ENCODE measurements around the gene ANKS1B. TPM values are rescaled to one million over a fixed set of nuclear protein-coding genes. Genes with fewer than 3 reads are reported as not detected.

Gene ANKS1B
- total RNA-seq, 1 experiment from 2014 or later = 2.4 TPM

GRCh38 chr12:99772274-99772673 is 212.5 kb downstream of the ANKS1B start:
- H3K27ac ChIP-seq = no peak overlapping the region
- H3K36me3 ChIP-seq = no peaks in the 10 kb centered on the region
- no peaks in the 10 kb centered on the region for H3K9me3 ChIP-seq (replicated peaks)
- H3K4me3 ChIP-seq = no peak overlapping the region
- no peaks in the 10 kb centered on the region for H3K4me1 ChIP-seq
- no peak for DNase-seq
- no peaks in the 10 kb centered on the region for H3K27me3 ChIP-seq

GRCh38 chr12:99771659-99772058 is 213.1 kb downstream of the ANKS1B start:
- H3K27ac ChIP-seq = no peak overlapping the region
- H3K4me3 ChIP-seq = no peak overlapping the region
- H3K27me3 ChIP-seq = no peaks in the 10 kb centered on the region
- no peak for DNase-seq
- no peaks in the 10 kb centered on the region for H3K9me3 ChIP-seq (replicated peaks)
- H3K36me3 ChIP-seq = no peaks in the 10 kb centered on the region
- no peaks in the 10 kb centered on the region for H3K4me1 ChIP-seq

- no peaks in the 10 kb centered on the region for H3K36me3 ChIP-seq
- H3K27ac ChIP-seq = no peak overlapping the region
- no peaks in the 10 kb centered on the region for H3K27me3 ChIP-seq
- no peak for DNase-seq
- no peaks in the 10 kb centered on the region for H3K9me3 ChIP-seq (replicated peaks)
- no peaks in the 10 kb centered on the region for H3K4me1 ChIP-seq
- no peak overlapping the region for H3K4me3 ChIP-seq
Observed at GRCh38 chr12:99769396-99769980, 215.2 kb downstream of the ANKS1B start.

GRCh38 chr12:99768758-99769157 is 216.0 kb downstream of the ANKS1B start:
- Histone ChIP-seq H3K27me3 (no peaks in the 10 kb centered on the region), H3K4me1 (no peaks in the 10 kb centered on the region), H3K9me3 (replicated peaks) (no peaks in the 10 kb centered on the region), H3K4me3 (no peak overlapping the region), H3K27ac (no peak overlapping the region), H3K36me3 (no peaks in the 10 kb centered on the region)
- DNase-seq = no peak

- H3K27me3 ChIP-seq = no peaks in the 10 kb centered on the region
- no peak overlapping the region for H3K4me3 ChIP-seq
- peak in 1 of 2 experiments; percentile 17 for DNase-seq
- H3K4me1 ChIP-seq = no peaks in the 10 kb centered on the region
- no peak overlapping the region for H3K27ac ChIP-seq
- H3K9me3 ChIP-seq (replicated peaks) = no peaks in the 10 kb centered on the region
- no peaks in the 10 kb centered on the region for H3K36me3 ChIP-seq
Observed at GRCh38 chr12:99767809-99768208, 216.9 kb downstream of the ANKS1B start.

GRCh38 chr12:99766408-99766807 is 218.3 kb downstream of the ANKS1B start:
- H3K27ac ChIP-seq = no peak overlapping the region
- no peak overlapping the region for H3K4me3 ChIP-seq
- no peaks in the 10 kb centered on the region for H3K36me3 ChIP-seq
- DNase-seq = no peak
- no peaks in the 10 kb centered on the region for H3K4me1 ChIP-seq
- H3K9me3 ChIP-seq (replicated peaks) = no peaks in the 10 kb centered on the region
- no peaks in the 10 kb centered on the region for H3K27me3 ChIP-seq

- Histone ChIP-seq H3K4me1 (no peaks in the 10 kb centered on the region), H3K36me3 (no peaks in the 10 kb centered on the region)
Observed at GRCh38 chr12:99765469-99766114, 219.1 kb downstream of the ANKS1B start.

GRCh38 chr12:99759444-99759843 is 225.3 kb downstream of the ANKS1B start:
- H3K4me1 ChIP-seq = no peaks in the 10 kb centered on the region
- H3K9me3 ChIP-seq (replicated peaks) = no peaks in the 10 kb centered on the region
- no peak overlapping the region for H3K27ac ChIP-seq

More at GRCh38 chr12:99765469-99766114, 219.1 kb downstream of the ANKS1B start:
- DNase-seq = no peak
- Histone ChIP-seq H3K4me3 (no peak overlapping the region), H3K27ac (no peak overlapping the region), H3K9me3 (replicated peaks) (no peaks in the 10 kb centered on the region), H3K27me3 (no peaks in the 10 kb centered on the region)

GRCh38 chr12:99758997-99759396 is 225.7 kb downstream of the ANKS1B start:
- no peaks in the 10 kb centered on the region for H3K36me3 ChIP-seq
- no peaks in the 10 kb centered on the region for H3K4me1 ChIP-seq
- H3K9me3 ChIP-seq (replicated peaks) = no peaks in the 10 kb centered on the region
- no peak overlapping the region for H3K27ac ChIP-seq
- H3K27me3 ChIP-seq = no peaks in the 10 kb centered on the region
- H3K4me3 ChIP-seq = no peak overlapping the region
- DNase-seq = no peak

More at GRCh38 chr12:99759444-99759843, 225.3 kb downstream of the ANKS1B start:
- H3K4me3 ChIP-seq = no peak overlapping the region
- H3K27me3 ChIP-seq = no peaks in the 10 kb centered on the region
- DNase-seq = no peak
- no peaks in the 10 kb centered on the region for H3K36me3 ChIP-seq

- no peaks in the 10 kb centered on the region for H3K36me3 ChIP-seq
- H3K4me1 ChIP-seq = no peaks in the 10 kb centered on the region
- DNase-seq = no peak
- H3K4me3 ChIP-seq = no peak overlapping the region
- no peak overlapping the region for H3K27ac ChIP-seq
- no peaks in the 10 kb centered on the region for H3K9me3 ChIP-seq (replicated peaks)
- no peaks in the 10 kb centered on the region for H3K27me3 ChIP-seq
Observed at GRCh38 chr12:99752740-99753139, 232.0 kb downstream of the ANKS1B start.

- Histone ChIP-seq H3K4me3 (no peak overlapping the region), H3K27me3 (no peaks in the 10 kb centered on the region), H3K4me1 (no peaks in the 10 kb centered on the region), H3K9me3 (replicated peaks) (no peaks in the 10 kb centered on the region), H3K36me3 (no peaks in the 10 kb centered on the region), H3K27ac (no peak overlapping the region)
- no peak for DNase-seq
Observed at GRCh38 chr12:99746538-99746937, 238.2 kb downstream of the ANKS1B start.

- DNase-seq = no peak
- Histone ChIP-seq H3K27me3 (no peaks in the 10 kb centered on the region), H3K9me3 (replicated peaks) (no peaks in the 10 kb centered on the region), H3K27ac (no peak overlapping the region), H3K4me3 (no peak overlapping the region), H3K36me3 (no peaks in the 10 kb centered on the region), H3K4me1 (no peaks in the 10 kb centered on the region)
Observed at GRCh38 chr12:99745895-99746294, 238.8 kb downstream of the ANKS1B start.

- Histone ChIP-seq H3K4me3 (no peak overlapping the region), H3K36me3 (no peaks in the 10 kb centered on the region), H3K4me1 (no peaks in the 10 kb centered on the region), H3K27me3 (no peaks in the 10 kb centered on the region), H3K9me3 (replicated peaks) (no peaks in the 10 kb centered on the region), H3K27ac (no peak overlapping the region)
- no peak for DNase-seq
Observed at GRCh38 chr12:99745121-99745520, 239.6 kb downstream of the ANKS1B start.

- no peak for DNase-seq
- H3K4me1 ChIP-seq = no peaks in the 10 kb centered on the region
- H3K4me3 ChIP-seq = no peak overlapping the region
- no peaks in the 10 kb centered on the region for H3K9me3 ChIP-seq (replicated peaks)
- H3K27ac ChIP-seq = no peak overlapping the region
- H3K27me3 ChIP-seq = no peaks in the 10 kb centered on the region
- H3K36me3 ChIP-seq = no peaks in the 10 kb centered on the region
Observed at GRCh38 chr12:99736760-99737269, 247.9 kb downstream of the ANKS1B start.

GRCh38 chr12:99732131-99732530 is 252.6 kb downstream of the ANKS1B start:
- no peak for DNase-seq
- Histone ChIP-seq H3K4me3 (no peak overlapping the region), H3K27me3 (no peaks in the 10 kb centered on the region), H3K36me3 (no peaks in the 10 kb centered on the region), H3K9me3 (replicated peaks) (no peaks in the 10 kb centered on the region), H3K4me1 (no peaks in the 10 kb centered on the region), H3K27ac (no peak overlapping the region)

Measured in SJCRH30 (cell line).